IPS-NIHi7 (cell line): ENCODE results near the gene PRKAB1.

Experiments
- DNase-seq: peaks from one replicate; pipeline ENCODE4 v3.0.0; 2012; ENCODE audit warnings: mixed read lengths; ENCODE audit errors: extremely low spot score

PRKAB1 gene

GRCh38 chr12:119712721-119713120 is 44.8 kb downstream of the PRKAB1 start:
- no peak for DNase-seq

GRCh38 chr12:119713551-119714031 is 45.7 kb downstream of the PRKAB1 start:
- DNase-seq, result no peak

GRCh38 chr12:119714614-119715267 is 46.8 kb downstream of the PRKAB1 start:
- DNase-seq, result no peak

GRCh38 chr12:119715268-119715620 is 47.3 kb downstream of the PRKAB1 start:
- no peak for DNase-seq

- DNase-seq, result no peak
Observed at GRCh38 chr12:119718141-119718540, 50.2 kb downstream of the PRKAB1 start.

GRCh38 chr12:119720349-119720748 is 52.4 kb downstream of the PRKAB1 start:
- no peak for DNase-seq

- DNase-seq, result no peak
Observed at GRCh38 chr12:119721306-119721705, 53.4 kb downstream of the PRKAB1 start.

- no peak for DNase-seq
Observed at GRCh38 chr12:119725523-119725922, 57.6 kb downstream of the PRKAB1 start.

- DNase-seq, result no peak
Observed at GRCh38 chr12:119727600-119728443, 59.9 kb downstream of the PRKAB1 start.

- DNase-seq, result no peak
Observed at GRCh38 chr12:119728444-119728745, 60.5 kb downstream of the PRKAB1 start.

GRCh38 chr12:119729871-119730270 is 61.9 kb downstream of the PRKAB1 start:
- no peak for DNase-seq

GRCh38 chr12:119730381-119730780 is 62.4 kb downstream of the PRKAB1 start:
- DNase-seq, result no peak
